H9 (cell line): ENCODE measurements around the gene MSI2. TPM values are rescaled to one million over a fixed set of nuclear protein-coding genes. Genes with fewer than 3 reads are reported as not detected.

Source experiments
- DNase-seq: peaks from one replicate; pipeline ENCODE4 v3.0.0-alpha.2; 2017
- H2AFZ ChIP-seq: one replicate; pipeline ENCODE4 v1.6.1; 2013; ENCODE audit warnings: mild to moderate bottlenecking, low read length, control low read depth, moderate library complexity
- H2AK5ac ChIP-seq: 2 replicates; pipeline ENCODE4 v1.6.1; 2013; ENCODE audit warnings: low read length, control low read depth, mixed read lengths; ENCODE audit not compliant: insufficient read length
- H2BK120ac ChIP-seq: one replicate; pipeline ENCODE4 v1.6.1; 2013; ENCODE audit warnings: low read depth, mild to moderate bottlenecking, low read length, control low read depth, inconsistent platforms; ENCODE audit not compliant: poor library complexity, severe bottlenecking
- H2BK12ac ChIP-seq: 2 replicates; pipeline ENCODE4 v1.6.1; 2013; ENCODE audit warnings: low read length, control low read depth, mixed read lengths, low read depth; ENCODE audit not compliant: insufficient read length
- H2BK15ac ChIP-seq: 2 replicates; pipeline ENCODE4 v1.6.1; 2013; ENCODE audit warnings: low read depth, low read length, control low read depth
- H2BK20ac ChIP-seq: one replicate; pipeline ENCODE4 v1.6.1; 2013; ENCODE audit warnings: low read depth, mild to moderate bottlenecking, low read length, control low read depth, inconsistent platforms; ENCODE audit not compliant: poor library complexity, severe bottlenecking
- H2BK5ac ChIP-seq: 2 replicates; pipeline ENCODE4 v1.6.1; 2013; ENCODE audit warnings: low read length, control low read depth, mixed read lengths; ENCODE audit not compliant: insufficient read length
- H3K14ac ChIP-seq: 2 replicates; pipeline ENCODE4 v1.6.1; 2013; ENCODE audit warnings: low read length, control low read depth; ENCODE audit not compliant: insufficient read depth
- H3K18ac ChIP-seq: 2 replicates; pipeline ENCODE4 v1.6.1; 2013; ENCODE audit warnings: low read depth, mild to moderate bottlenecking, mixed read lengths, low read length, control low read depth; ENCODE audit not compliant: insufficient read length
- H3K23ac ChIP-seq: 2 replicates; pipeline ENCODE4 v1.6.1; 2013; ENCODE audit warnings: low read length, control low read depth, mixed read lengths, low read depth; ENCODE audit not compliant: insufficient read length
- H3K23me2 ChIP-seq: 2 replicates; pipeline ENCODE4 v1.6.1; 2013; ENCODE audit warnings: low read depth, mild to moderate bottlenecking, mixed read lengths, low read length, control low read depth; ENCODE audit not compliant: insufficient read length, poor library complexity, severe bottlenecking
- H3K27ac ChIP-seq: 2 replicates; pipeline ENCODE4 v1.5.1; 2013; ENCODE audit warnings: low read length, control low read depth, mixed read lengths, low read depth; ENCODE audit not compliant: insufficient read length
- H3K27me3 ChIP-seq: 2 replicates; pipeline ENCODE4 v1.6.1; 2013; ENCODE audit warnings: low read length, control low read depth, inconsistent platforms; ENCODE audit not compliant: insufficient read depth
- H3K4ac ChIP-seq: 2 replicates; pipeline ENCODE4 v1.6.1; 2013; ENCODE audit warnings: low read depth, mild to moderate bottlenecking, control low read depth, inconsistent platforms, low read length, moderate library complexity
- H3K4me1 ChIP-seq: 2 replicates; pipeline ENCODE4 v1.6.1; 2013; ENCODE audit warnings: low read length, control low read depth, inconsistent platforms; ENCODE audit not compliant: insufficient read depth
- H3K4me2 ChIP-seq: 2 replicates; pipeline ENCODE4 v1.6.1; 2013; ENCODE audit warnings: low read length, control low read depth, mixed read lengths; ENCODE audit not compliant: insufficient read length, insufficient read depth
- H3K56ac ChIP-seq: 2 replicates; pipeline ENCODE4 v1.6.1; 2013; ENCODE audit warnings: low read depth, mild to moderate bottlenecking, mixed read lengths, low read length, control low read depth; ENCODE audit not compliant: insufficient read length
- H3K79me1 ChIP-seq: 2 replicates; pipeline ENCODE4 v1.6.1; 2013; ENCODE audit warnings: low read depth, mild to moderate bottlenecking, moderate library complexity, low read length, control low read depth, inconsistent platforms; ENCODE audit not compliant: insufficient read depth, poor library complexity, severe bottlenecking
- H3K79me2 ChIP-seq: 2 replicates; pipeline ENCODE4 v1.6.1; 2013; ENCODE audit warnings: low read length, control low read depth, inconsistent platforms; ENCODE audit not compliant: insufficient read depth
- H3K9ac ChIP-seq: 2 replicates; pipeline ENCODE4 v1.6.1; 2013; ENCODE audit warnings: low read length, control low read depth, mixed read lengths; ENCODE audit not compliant: insufficient read length; ENCODE audit errors: extremely low read depth
- H3K9me3 ChIP-seq: one replicate; pipeline ENCODE4 v1.6.1; 2013; ENCODE audit warnings: low read depth, low read length, inconsistent platforms; ENCODE audit not compliant: control insufficient read depth
- H3T11ph ChIP-seq: one replicate; pipeline ENCODE4 v1.6.1; 2013; ENCODE audit warnings: mild to moderate bottlenecking, low read length, control low read depth, inconsistent platforms
- H4K20me1 ChIP-seq: one replicate; pipeline ENCODE4 v1.6.1; 2013; ENCODE audit not compliant: control insufficient read depth, insufficient read length, insufficient read depth
- H4K5ac ChIP-seq: 2 replicates; pipeline ENCODE4 v1.6.1; 2013; ENCODE audit warnings: low read depth, mild to moderate bottlenecking, mixed read lengths, low read length, control low read depth; ENCODE audit not compliant: insufficient read length
- H4K8ac ChIP-seq: replicated peaks from 2 replicates; pipeline ENCODE4 v1.6.1; 2013; ENCODE audit warnings: low read length, control low read depth, mixed read lengths, low read depth; ENCODE audit not compliant: insufficient read length
- H4K91ac ChIP-seq: 2 replicates; pipeline ENCODE4 v1.6.1; 2013; ENCODE audit warnings: low read depth, mild to moderate bottlenecking, moderate library complexity, mixed read lengths, low read length, control low read depth; ENCODE audit not compliant: insufficient read length
- H3K27ac Mint-ChIP-seq, 3 experiments: 2 replicates in 2 of 3; 3 replicates in 1 of 3; pipeline ENCODE4 v1.8.0; 2020 to 2021; ENCODE audit warnings: mixed read lengths in 3 of 3, mild to moderate bottlenecking in 1 of 3, moderate library complexity in 1 of 3
- H3K27me3 Mint-ChIP-seq: 2 replicates; pipeline ENCODE4 v1.8.0; 2021; ENCODE audit warnings: low read depth, mild to moderate bottlenecking, moderate library complexity, mixed read lengths
- H3K36me3 Mint-ChIP-seq, 3 experiments: 2 replicates in 2 of 3; 3 replicates in 1 of 3; pipeline ENCODE4 v1.8.0; 2020 to 2021; ENCODE audit warnings: low read depth in 3 of 3, mixed read lengths in 3 of 3; ENCODE audit not compliant: insufficient read depth in 1 of 3
- H3K4me1 Mint-ChIP-seq, 2 experiments: 2 replicates each; pipeline ENCODE4 v1.8.0; 2020; ENCODE audit warnings: mixed read lengths in 2 of 2
- H3K4me3 Mint-ChIP-seq, 2 experiments: 2 replicates in 1 of 2; 3 replicates in 1 of 2; pipeline ENCODE4 v1.8.0; 2020 to 2021; ENCODE audit warnings: mild to moderate bottlenecking in 2 of 2, mixed read lengths in 2 of 2, moderate library complexity in 1 of 2
- H3K9me3 Mint-ChIP-seq, 2 experiments: 2 replicates in 1 of 2; 3 replicates in 1 of 2; pipeline ENCODE4 v1.8.0; 2020; ENCODE audit warnings: mild to moderate bottlenecking in 2 of 2, mixed read lengths in 2 of 2, moderate library complexity in 1 of 2
- WGBS: extraction: QIAGEN DNeasy Blood & Tissue Kit; methylation state at CpG from one replicate; pipeline ENCODE4 v1.1.7; 2013; ENCODE audit warnings: missing lambda C conversion rate, low lambda C conversion rate, mixed read lengths; ENCODE audit not compliant: insufficient read length; ENCODE audit errors: extremely low coverage; 5-methylcytosine and 5-hydroxymethylcytosine counted together
- total RNA-seq: library from RNA; stranded (reverse); gene quantifications from 2 replicates; pipeline ENCODE4 v1.2.1, GENCODE V29; 2021
- TF ChIP-seq, protein P1 (sequence below): fragments of 200-600 bp; sonication (generic); conservative IDR thresholded peaks from 3 replicates; pipeline ENCODE4 v1.8.0; 2021; ENCODE audit warnings: antibody characterized with exemption, mild to moderate bottlenecking

Gene MSI2
- total RNA-seq, 1 experiment from 2014 or later, result 98.5 TPM

GRCh38 chr17:57330587-57330986 is 74.3 kb downstream of the MSI2 start:
- Mint-ChIP-seq H3K36me3 (peaks cover 5 to 7% (median 5%) of the 10 kb centered on the region in 3 experiments), H3K27ac (no peak overlapping the region), H3K27me3 (no peaks in the 10 kb centered on the region), H3K4me1 (peaks cover 36 to 53% of the 10 kb centered on the region in 2 experiments), H3K4me3 (no peak overlapping the region), H3K9me3 (no peaks in the 10 kb centered on the region)
- H4K91ac ChIP-seq, result no peak overlapping the region
- no peak overlapping the region for H3T11ph ChIP-seq
- H2BK5ac ChIP-seq, result no peak overlapping the region
- no peak overlapping the region for H3K4ac ChIP-seq
- no peak overlapping the region for H3K9ac ChIP-seq
- no peak overlapping the region for H3K18ac ChIP-seq
- no peaks in the 10 kb centered on the region; the same call in 1 of the 2 replicates for H3K79me2 ChIP-seq
- H2BK15ac ChIP-seq, result no peak overlapping the region
- no peak overlapping the region for H2BK20ac ChIP-seq
- DNase-seq, result no peak
- no peak overlapping the region for H3K14ac ChIP-seq
- H3K23me2 ChIP-seq, result no peaks in the 10 kb centered on the region
- no peak overlapping the region for H2AFZ ChIP-seq
- no CpG with 5 or more reads among the region's 6 CpGs for WGBS
- H4K5ac ChIP-seq, result no peak overlapping the region
- no peaks in the 10 kb centered on the region for H3K27me3 ChIP-seq
- H3K4me1 ChIP-seq, result peaks cover 3% of the 10 kb centered on the region; the same call in 1 of the 2 replicates
- no peak overlapping the region for H2BK120ac ChIP-seq
- no peaks in the 10 kb centered on the region for H3K9me3 ChIP-seq
- H4K20me1 ChIP-seq, result no peaks in the 10 kb centered on the region
- no peak overlapping the region for H2BK12ac ChIP-seq
- TF ChIP-seq, protein P1, sequence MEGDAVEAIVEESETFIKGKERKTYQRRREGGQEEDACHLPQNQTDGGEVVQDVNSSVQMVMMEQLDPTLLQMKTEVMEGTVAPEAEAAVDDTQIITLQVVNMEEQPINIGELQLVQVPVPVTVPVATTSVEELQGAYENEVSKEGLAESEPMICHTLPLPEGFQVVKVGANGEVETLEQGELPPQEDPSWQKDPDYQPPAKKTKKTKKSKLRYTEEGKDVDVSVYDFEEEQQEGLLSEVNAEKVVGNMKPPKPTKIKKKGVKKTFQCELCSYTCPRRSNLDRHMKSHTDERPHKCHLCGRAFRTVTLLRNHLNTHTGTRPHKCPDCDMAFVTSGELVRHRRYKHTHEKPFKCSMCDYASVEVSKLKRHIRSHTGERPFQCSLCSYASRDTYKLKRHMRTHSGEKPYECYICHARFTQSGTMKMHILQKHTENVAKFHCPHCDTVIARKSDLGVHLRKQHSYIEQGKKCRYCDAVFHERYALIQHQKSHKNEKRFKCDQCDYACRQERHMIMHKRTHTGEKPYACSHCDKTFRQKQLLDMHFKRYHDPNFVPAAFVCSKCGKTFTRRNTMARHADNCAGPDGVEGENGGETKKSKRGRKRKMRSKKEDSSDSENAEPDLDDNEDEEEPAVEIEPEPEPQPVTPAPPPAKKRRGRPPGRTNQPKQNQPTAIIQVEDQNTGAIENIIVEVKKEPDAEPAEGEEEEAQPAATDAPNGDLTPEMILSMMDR, result no peak
- no peak overlapping the region for H2AK5ac ChIP-seq
- no peak overlapping the region for H3K23ac ChIP-seq
- H3K79me1 ChIP-seq, result peaks cover 2% of the 10 kb centered on the region
- no peak overlapping the region for H3K56ac ChIP-seq
- H4K8ac ChIP-seq, result no peak overlapping the region
- H3K4me2 ChIP-seq, result no peak overlapping the region
- no peak overlapping the region for H3K27ac ChIP-seq
